Suppressor macrophage treated with lipopolysaccharide for 4 hours (primary cell): ENCODE data around the gene LAMA5.

Experiments
- DNase-seq: peaks from one replicate; pipeline ENCODE4 v3.0.0-alpha.2; 2020

The LAMA5 gene

GRCh38 chr20:62370115-62370806 lies 3.1 kb upstream of the LAMA5 start:
- DNase-seq, result peak; percentile 66

GRCh38 chr20:62369815-62370114 lies 2.7 kb upstream of the LAMA5 start:
- DNase-seq, result no peak

- peak; percentile 38 for DNase-seq
Measured at GRCh38 chr20:62368976-62369814, 2.1 kb upstream of the LAMA5 start.

GRCh38 chr20:62368392-62368975 lies 1.4 kb upstream of the LAMA5 start:
- no peak for DNase-seq

GRCh38 chr20:62367633-62368391 lies 700 bp upstream of the LAMA5 start:
- no peak for DNase-seq

GRCh38 chr20:62366370-62367135 lies 559 bp downstream of the LAMA5 start:
- DNase-seq, result no peak

GRCh38 chr20:62365814-62366369 lies 1.2 kb downstream of the LAMA5 start:
- no peak for DNase-seq

- no peak for DNase-seq
Measured at GRCh38 chr20:62364911-62365736, 2.0 kb downstream of the LAMA5 start.

GRCh38 chr20:62363920-62364851 lies 2.9 kb downstream of the LAMA5 start:
- no peak for DNase-seq

- DNase-seq, result no peak
Measured at GRCh38 chr20:62362991-62363919, 3.9 kb downstream of the LAMA5 start.

- no peak for DNase-seq
Measured at GRCh38 chr20:62362590-62362940, 4.5 kb downstream of the LAMA5 start.

GRCh38 chr20:62361799-62362589 lies 5.1 kb downstream of the LAMA5 start:
- no peak for DNase-seq

GRCh38 chr20:62360854-62361798 lies 6.0 kb downstream of the LAMA5 start:
- DNase-seq, result no peak

- DNase-seq, result no peak
Measured at GRCh38 chr20:62359491-62360121, 7.5 kb downstream of the LAMA5 start.

- DNase-seq, result no peak
Measured at GRCh38 chr20:62359043-62359490, 8.0 kb downstream of the LAMA5 start.
